Measurements from ENCODE around the gene AFDN.

DNA sequence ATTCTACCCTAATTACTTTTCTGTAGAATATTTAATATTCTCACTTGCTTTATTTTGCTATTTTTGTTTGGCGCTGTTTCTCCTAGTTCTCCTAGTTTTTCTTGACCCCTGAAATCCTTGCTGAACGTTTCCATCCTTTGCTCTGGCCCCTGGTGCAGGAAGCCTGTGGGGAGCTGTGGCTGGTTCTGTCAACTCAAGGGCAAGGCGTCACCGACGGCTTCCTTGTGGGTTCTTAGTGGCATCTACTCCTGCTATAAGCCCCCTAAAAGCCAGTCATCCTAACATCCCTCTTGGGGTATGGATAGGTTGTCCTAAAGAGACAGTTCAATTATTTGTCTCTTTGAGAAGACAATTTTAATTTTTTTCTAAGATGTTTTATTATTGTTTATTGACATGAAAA is 133.9 kb downstream of the AFDN start:
- TF ChIP-seq, protein P1, sequence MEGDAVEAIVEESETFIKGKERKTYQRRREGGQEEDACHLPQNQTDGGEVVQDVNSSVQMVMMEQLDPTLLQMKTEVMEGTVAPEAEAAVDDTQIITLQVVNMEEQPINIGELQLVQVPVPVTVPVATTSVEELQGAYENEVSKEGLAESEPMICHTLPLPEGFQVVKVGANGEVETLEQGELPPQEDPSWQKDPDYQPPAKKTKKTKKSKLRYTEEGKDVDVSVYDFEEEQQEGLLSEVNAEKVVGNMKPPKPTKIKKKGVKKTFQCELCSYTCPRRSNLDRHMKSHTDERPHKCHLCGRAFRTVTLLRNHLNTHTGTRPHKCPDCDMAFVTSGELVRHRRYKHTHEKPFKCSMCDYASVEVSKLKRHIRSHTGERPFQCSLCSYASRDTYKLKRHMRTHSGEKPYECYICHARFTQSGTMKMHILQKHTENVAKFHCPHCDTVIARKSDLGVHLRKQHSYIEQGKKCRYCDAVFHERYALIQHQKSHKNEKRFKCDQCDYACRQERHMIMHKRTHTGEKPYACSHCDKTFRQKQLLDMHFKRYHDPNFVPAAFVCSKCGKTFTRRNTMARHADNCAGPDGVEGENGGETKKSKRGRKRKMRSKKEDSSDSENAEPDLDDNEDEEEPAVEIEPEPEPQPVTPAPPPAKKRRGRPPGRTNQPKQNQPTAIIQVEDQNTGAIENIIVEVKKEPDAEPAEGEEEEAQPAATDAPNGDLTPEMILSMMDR (IDR thresholded peaks at IDR 0.05; ENCODE audit: insufficient read depth, low read length, poor library complexity, severe bottlenecking): no peak
- no peak for TF ChIP-seq EZH2phosphoT487 (conservative IDR thresholded peaks at IDR 0.05; ENCODE audit: low read length)

Data from SU-DHL-6 (cell line).